ELF-1 (cell line): ENCODE data around the gene NFYA.

Source experiments
- DNase-seq: peaks from one replicate; pipeline ENCODE4 v3.0.0-alpha.2; 2016; ENCODE audit warnings: low read depth, low spot score

NFYA gene

GRCh38 chr6:41046084-41046483 is 26.7 kb upstream of the NFYA start:
- DNase-seq: no peak

GRCh38 chr6:41047306-41047705 is 25.5 kb upstream of the NFYA start:
- no peak for DNase-seq

- DNase-seq: no peak
Observed at GRCh38 chr6:41047745-41048732, 24.7 kb upstream of the NFYA start.

- DNase-seq: peak; percentile 92
Observed at GRCh38 chr6:41049521-41049920, 23.3 kb upstream of the NFYA start.

- DNase-seq: no peak
Observed at GRCh38 chr6:41049955-41050354, 22.8 kb upstream of the NFYA start.

GRCh38 chr6:41050536-41050935 is 22.2 kb upstream of the NFYA start:
- no peak for DNase-seq

GRCh38 chr6:41051873-41052272 is 20.9 kb upstream of the NFYA start:
- no peak for DNase-seq

GRCh38 chr6:41053041-41053440 is 19.7 kb upstream of the NFYA start, which contains the start of gene APOBEC2:
APOBEC2 (plus strand) TSS chr6:41053202; CDS start chr6:41053348, 146 bp downstream.
- peak; percentile 47 for DNase-seq

- DNase-seq: no peak
Observed at GRCh38 chr6:41054511-41054910, 18.3 kb upstream of the NFYA start.

- DNase-seq: no peak
Observed at GRCh38 chr6:41055149-41055548, 17.6 kb upstream of the NFYA start.

- DNase-seq: no peak
Observed at GRCh38 chr6:41056768-41057490, 15.8 kb upstream of the NFYA start.

- DNase-seq: peak; percentile 39
Observed at GRCh38 chr6:41058783-41059181, 14.0 kb upstream of the NFYA start.

- DNase-seq: no peak
Observed at GRCh38 chr6:41059556-41059955, 13.2 kb upstream of the NFYA start.

GRCh38 chr6:41061196-41061726 is 11.5 kb upstream of the NFYA start:
- no peak for DNase-seq

GRCh38 chr6:41062056-41062455 is 10.7 kb upstream of the NFYA start:
- no peak for DNase-seq

- no peak for DNase-seq
Observed at GRCh38 chr6:41063884-41064285, 8.9 kb upstream of the NFYA start.

- DNase-seq: no peak
Observed at GRCh38 chr6:41064841-41065240, 7.9 kb upstream of the NFYA start.

- DNase-seq: no peak
Observed at GRCh38 chr6:41065550-41066026, 7.2 kb upstream of the NFYA start.

GRCh38 chr6:41066867-41067304 is 5.9 kb upstream of the NFYA start:
- DNase-seq: peak; percentile 70

GRCh38 chr6:41071501-41071922 is 1.3 kb upstream of the NFYA start:
- DNase-seq: no peak

GRCh38 chr6:41071923-41072835 is 595 bp upstream of the NFYA start, which contains the start of gene OARD1:
OARD1 (minus strand) TSS chr6:41072356; CDS start chr6:41071634, 722 bp downstream.
- DNase-seq: peak; percentile 100
